Stimulated activated CD4-positive, alpha-beta T cell treated with anti-CD3 and anti-CD28 coated beads, Interleukin-4, amount 100 ng/mL, for 24 hours (primary cell): ENCODE results near the gene KCNH2.

Source experiments
- DNase-seq: peaks from one replicate; pipeline ENCODE4 v3.0.0-alpha.2; 2020

The KCNH2 gene

GRCh38 chr7:151011097-151011409 lies 32.9 kb upstream of the KCNH2 start:
- no peak for DNase-seq

GRCh38 chr7:151010307-151011096 lies 32.4 kb upstream of the KCNH2 start:
- DNase-seq: peak; percentile 44

GRCh38 chr7:151010037-151010306 lies 31.9 kb upstream of the KCNH2 start:
- no peak for DNase-seq

GRCh38 chr7:151009327-151010036 lies 31.4 kb upstream of the KCNH2 start:
- DNase-seq: no peak

- DNase-seq: peak; percentile 81
Observed at GRCh38 chr7:151008511-151009323, 30.6 kb upstream of the KCNH2 start.

- DNase-seq: no peak
Observed at GRCh38 chr7:151008143-151008510, 30.0 kb upstream of the KCNH2 start.

GRCh38 chr7:151007469-151007898 lies 29.4 kb upstream of the KCNH2 start:
- DNase-seq: no peak

- DNase-seq: no peak
Observed at GRCh38 chr7:151006590-151007300, 28.6 kb upstream of the KCNH2 start.

GRCh38 chr7:151005566-151005965 lies 27.4 kb upstream of the KCNH2 start:
- DNase-seq: no peak

GRCh38 chr7:151003572-151003971 lies 25.5 kb upstream of the KCNH2 start:
- no peak for DNase-seq

- no peak for DNase-seq
Observed at GRCh38 chr7:151001546-151001945, 23.4 kb upstream of the KCNH2 start.

- DNase-seq: no peak
Observed at GRCh38 chr7:151000897-151001495, 22.9 kb upstream of the KCNH2 start.

GRCh38 chr7:150999497-151000230 lies 21.5 kb upstream of the KCNH2 start:
- DNase-seq: no peak

- DNase-seq: no peak
Observed at GRCh38 chr7:150999001-150999400, 20.9 kb upstream of the KCNH2 start.

- no peak for DNase-seq
Observed at GRCh38 chr7:150998341-150998740, 20.2 kb upstream of the KCNH2 start.

GRCh38 chr7:150997817-150998216 lies 19.7 kb upstream of the KCNH2 start:
- DNase-seq: no peak

- DNase-seq: no peak
Observed at GRCh38 chr7:150997075-150997511, 19.0 kb upstream of the KCNH2 start.

- DNase-seq: no peak
Observed at GRCh38 chr7:150996376-150997074, 18.4 kb upstream of the KCNH2 start.

GRCh38 chr7:150994838-150995510 lies 16.9 kb upstream of the KCNH2 start:
- DNase-seq: no peak

- DNase-seq: no peak
Observed at GRCh38 chr7:150994141-150994837, 16.2 kb upstream of the KCNH2 start.
